ENCODE results near the gene HMG20A.
"Not testable (repeated sequence)": the region's sequence is repeated elsewhere in the genome, so short reads cannot be mapped to it uniquely, and the experiment has no call there.

Gene HMG20A

GRCh38 chr15:77409259-77410156 is 11.2 kb upstream of the HMG20A start:
- no peaks in the 10 kb centered on the region for H3K36me3 ChIP-seq (ENCODE audit: control insufficient read depth, insufficient read depth, low read length)
- H3K9me3 ChIP-seq (ENCODE audit: control insufficient read depth, insufficient read depth, low read length), result no peaks in the 10 kb centered on the region
- no peak overlapping the region for H3K9ac ChIP-seq (ENCODE audit: low read depth, low read length)
- H3K4me3 ChIP-seq (ENCODE audit: low read depth, low read length), result no peak overlapping the region
- no peaks in the 10 kb centered on the region for H3K27me3 ChIP-seq (ENCODE audit: control insufficient read depth, insufficient read depth, low read length)
- peaks cover 19% of the 10 kb centered on the region; the same call in 1 of the 2 replicates for H3K4me1 ChIP-seq (ENCODE audit: control insufficient read depth, insufficient read depth, low read length)
- no peak overlapping the region for H3K27ac ChIP-seq (ENCODE audit: low read depth, low read length)

GRCh38 chr15:77410157-77410500 is 10.6 kb upstream of the HMG20A start:
- not testable (repeated sequence) for H3K9ac ChIP-seq (ENCODE audit: low read depth, low read length); H3K27ac ChIP-seq (ENCODE audit: low read depth, low read length); H3K4me3 ChIP-seq (ENCODE audit: low read depth, low read length); H3K27me3 ChIP-seq (ENCODE audit: control insufficient read depth, insufficient read depth, low read length); H3K36me3 ChIP-seq (ENCODE audit: control insufficient read depth, insufficient read depth, low read length); H3K9me3 ChIP-seq (ENCODE audit: control insufficient read depth, insufficient read depth, low read length)
- peaks cover 22% of the 10 kb centered on the region for H3K4me1 ChIP-seq (ENCODE audit: control insufficient read depth, insufficient read depth, low read length)

GRCh38 chr15:77410701-77411618 is 9.7 kb upstream of the HMG20A start:
- Histone ChIP-seq H3K4me1 (ENCODE audit: control insufficient read depth, insufficient read depth, low read length) (peaks cover 23% of the 10 kb centered on the region), H3K9me3 (ENCODE audit: control insufficient read depth, insufficient read depth, low read length) (no peaks in the 10 kb centered on the region), H3K36me3 (ENCODE audit: control insufficient read depth, insufficient read depth, low read length) (no peaks in the 10 kb centered on the region), H3K9ac (ENCODE audit: low read depth, low read length) (no peak overlapping the region), H3K27me3 (ENCODE audit: control insufficient read depth, insufficient read depth, low read length) (no peaks in the 10 kb centered on the region), H3K27ac (ENCODE audit: low read depth, low read length) (no peak overlapping the region), H3K4me3 (ENCODE audit: low read depth, low read length) (no peak overlapping the region)

- Histone ChIP-seq H3K9me3 (ENCODE audit: control insufficient read depth, insufficient read depth, low read length) (no peaks in the 10 kb centered on the region), H3K36me3 (ENCODE audit: control insufficient read depth, insufficient read depth, low read length) (no peaks in the 10 kb centered on the region), H3K4me3 (ENCODE audit: low read depth, low read length) (no peak overlapping the region), H3K4me1 (ENCODE audit: control insufficient read depth, insufficient read depth, low read length) (peaks cover 27% of the 10 kb centered on the region), H3K27me3 (ENCODE audit: control insufficient read depth, insufficient read depth, low read length) (no peaks in the 10 kb centered on the region), H3K27ac (ENCODE audit: low read depth, low read length) (no peak overlapping the region), H3K9ac (ENCODE audit: low read depth, low read length) (no peak overlapping the region)
Observed at GRCh38 chr15:77411619-77411976, 9.1 kb upstream of the HMG20A start.

- no peak overlapping the region for H3K4me3 ChIP-seq (ENCODE audit: low read depth, low read length)
- peaks cover 41% of the 10 kb centered on the region for H3K4me1 ChIP-seq (ENCODE audit: control insufficient read depth, insufficient read depth, low read length)
- H3K36me3 ChIP-seq (ENCODE audit: control insufficient read depth, insufficient read depth, low read length), result no peaks in the 10 kb centered on the region
- H3K27me3 ChIP-seq (ENCODE audit: control insufficient read depth, insufficient read depth, low read length), result no peaks in the 10 kb centered on the region
- no peaks in the 10 kb centered on the region for H3K9me3 ChIP-seq (ENCODE audit: control insufficient read depth, insufficient read depth, low read length)
- no peak overlapping the region for H3K9ac ChIP-seq (ENCODE audit: low read depth, low read length)
- H3K27ac ChIP-seq (ENCODE audit: low read depth, low read length), result no peak overlapping the region
Observed at GRCh38 chr15:77412972-77413698, 7.6 kb upstream of the HMG20A start.

- no peaks in the 10 kb centered on the region for H3K27me3 ChIP-seq (ENCODE audit: control insufficient read depth, insufficient read depth, low read length)
- no peak overlapping the region for H3K27ac ChIP-seq (ENCODE audit: low read depth, low read length)
- no peak overlapping the region for H3K9ac ChIP-seq (ENCODE audit: low read depth, low read length)
- H3K36me3 ChIP-seq (ENCODE audit: control insufficient read depth, insufficient read depth, low read length), result no peaks in the 10 kb centered on the region
- no peak overlapping the region for H3K4me3 ChIP-seq (ENCODE audit: low read depth, low read length)
- H3K4me1 ChIP-seq (ENCODE audit: control insufficient read depth, insufficient read depth, low read length), result peaks cover 48% of the 10 kb centered on the region
- H3K9me3 ChIP-seq (ENCODE audit: control insufficient read depth, insufficient read depth, low read length), result no peaks in the 10 kb centered on the region
Observed at GRCh38 chr15:77413699-77414349, 6.9 kb upstream of the HMG20A start.

GRCh38 chr15:77414789-77415442 is 5.8 kb upstream of the HMG20A start:
- no peaks in the 10 kb centered on the region for H3K9me3 ChIP-seq (ENCODE audit: control insufficient read depth, insufficient read depth, low read length)
- no peak overlapping the region for H3K27ac ChIP-seq (ENCODE audit: low read depth, low read length)
- H3K9ac ChIP-seq (ENCODE audit: low read depth, low read length), result no peak overlapping the region
- H3K27me3 ChIP-seq (ENCODE audit: control insufficient read depth, insufficient read depth, low read length), result no peaks in the 10 kb centered on the region
- H3K4me3 ChIP-seq (ENCODE audit: low read depth, low read length), result no peak overlapping the region
- no peaks in the 10 kb centered on the region for H3K36me3 ChIP-seq (ENCODE audit: control insufficient read depth, insufficient read depth, low read length)
- peaks cover 45% of the 10 kb centered on the region for H3K4me1 ChIP-seq (ENCODE audit: control insufficient read depth, insufficient read depth, low read length)

GRCh38 chr15:77415450-77416147 is 5.1 kb upstream of the HMG20A start:
- no peak overlapping the region for H3K4me3 ChIP-seq (ENCODE audit: low read depth, low read length)
- no peak overlapping the region for H3K9ac ChIP-seq (ENCODE audit: low read depth, low read length)
- no peak overlapping the region for H3K27ac ChIP-seq (ENCODE audit: low read depth, low read length)
- peaks cover 45% of the 10 kb centered on the region for H3K4me1 ChIP-seq (ENCODE audit: control insufficient read depth, insufficient read depth, low read length)
- H3K9me3 ChIP-seq (ENCODE audit: control insufficient read depth, insufficient read depth, low read length), result no peaks in the 10 kb centered on the region
- H3K27me3 ChIP-seq (ENCODE audit: control insufficient read depth, insufficient read depth, low read length), result no peaks in the 10 kb centered on the region
- no peaks in the 10 kb centered on the region for H3K36me3 ChIP-seq (ENCODE audit: control insufficient read depth, insufficient read depth, low read length)

GRCh38 chr15:77416148-77416455 is 4.6 kb upstream of the HMG20A start:
- H3K9ac ChIP-seq (ENCODE audit: low read depth, low read length), result no peak overlapping the region
- H3K4me3 ChIP-seq (ENCODE audit: low read depth, low read length), result no peak overlapping the region
- no peak overlapping the region for H3K27ac ChIP-seq (ENCODE audit: low read depth, low read length)
- no peaks in the 10 kb centered on the region for H3K36me3 ChIP-seq (ENCODE audit: control insufficient read depth, insufficient read depth, low read length)
- peaks cover 43% of the 10 kb centered on the region for H3K4me1 ChIP-seq (ENCODE audit: control insufficient read depth, insufficient read depth, low read length)
- no peaks in the 10 kb centered on the region for H3K9me3 ChIP-seq (ENCODE audit: control insufficient read depth, insufficient read depth, low read length)
- H3K27me3 ChIP-seq (ENCODE audit: control insufficient read depth, insufficient read depth, low read length), result no peaks in the 10 kb centered on the region

GRCh38 chr15:77416954-77417353 is 3.7 kb upstream of the HMG20A start:
- H3K27ac ChIP-seq (ENCODE audit: low read depth, low read length), result peak overlapping the region; percentile 21

More at GRCh38 chr15:77416954-77417353, 3.7 kb upstream of the HMG20A start:
- H3K9ac ChIP-seq (ENCODE audit: low read depth, low read length), result no peak overlapping the region
- H3K36me3 ChIP-seq (ENCODE audit: control insufficient read depth, insufficient read depth, low read length), result no peaks in the 10 kb centered on the region
- H3K4me1 ChIP-seq (ENCODE audit: control insufficient read depth, insufficient read depth, low read length), result peaks cover 46% of the 10 kb centered on the region
- no peaks in the 10 kb centered on the region for H3K9me3 ChIP-seq (ENCODE audit: control insufficient read depth, insufficient read depth, low read length)
- no peaks in the 10 kb centered on the region for H3K27me3 ChIP-seq (ENCODE audit: control insufficient read depth, insufficient read depth, low read length)
- peak overlapping the region; percentile 20; the same call in 1 of the 2 replicates for H3K4me3 ChIP-seq (ENCODE audit: low read depth, low read length)
